HCT116 (cell line): ENCODE measurements around the gene SFXN5. TPM values are rescaled to one million over a fixed set of nuclear protein-coding genes. Genes with fewer than 3 reads are reported as not detected.

Experiments used
- ATAC-seq: fragments of 200-7000 bp; cut with Tn5 transposase; 2 replicates; pipeline ENCODE4 v1.9.1; 2020; ENCODE audit warnings: mild to moderate bottlenecking, moderate library complexity
- BruUV-seq: library from RNA; stranded (reverse); fragments of 400-500 nt; replicated peaks from 2 replicates; lab custom pipeline; 2021; lab: Mats Ljungman, UMichigan
- CTCF ChIA-PET: fragments of 300-600 bp; sonication (Branson Sonifier 250); formaldehyde crosslinking; loops from one replicate; lab custom pipeline; 2021; ENCODE audit warnings: antibody characterized with exemption; lab: Charles Lee
- POLR2A ChIA-PET: fragments of 300-600, 350-600 bp; sonication (Branson Sonifier 250); formaldehyde crosslinking; loops from one replicate; lab custom pipeline; 2021; ENCODE audit warnings: antibody characterized with exemption; lab: Charles Lee
- RAD21 ChIA-PET, 2 experiments: fragments of 300-600 bp; sonication (Branson Sonifier 250); formaldehyde crosslinking; loops; one replicate each; lab custom pipeline; 2023; ENCODE audit warnings: low total read pairs in 2 of 2; ENCODE audit not compliant: uncharacterized antibody in 2 of 2, unreplicated experiment in 2 of 2, low non-redundant PET in 1 of 2; lab: Charles Lee
- DNase-seq: peaks from one replicate; pipeline ENCODE4 v3.0.0-alpha.2; 2010; ENCODE audit warnings: low read depth, low spot score
- H2AFZ ChIP-seq: fragments of 200-600 bp; shearing (Covaris generic), sonication (generic); 2 replicates; pipeline ENCODE4 v1.6.1; 2017; ENCODE audit warnings: low read depth, mixed run types, mixed read lengths, antibody characterized with exemption, low read length; ENCODE audit not compliant: poor library complexity, severe bottlenecking
- H3K27ac ChIP-seq: 2 replicates; pipeline ENCODE4 v1.5.1; 2012; ENCODE audit warnings: low read depth, low read length
- H3K27me3 ChIP-seq: fragments of 200-600 bp; sonication (generic); 2 replicates; pipeline ENCODE4 v1.6.1; 2016; ENCODE audit warnings: mixed run types, low read length, mixed read lengths; ENCODE audit not compliant: insufficient read depth
- H3K36me3 ChIP-seq, 2 experiments: fragments of 200-500 bp in 1 of 2; fragments of 200-600 bp in 1 of 2; sonication (Bioruptor generic) in 1 of 2; sonication (generic) in 1 of 2; 2 replicates each; pipeline versions ENCODE4 v1.5.1 to v1.6.1; 2014 to 2016; ENCODE audit warnings: low read length in 2 of 2, inconsistent platforms in 1 of 2, mixed read lengths in 1 of 2, mixed run types in 1 of 2; ENCODE audit not compliant: insufficient read depth in 2 of 2, control insufficient read depth in 1 of 2
- H3K4me1 ChIP-seq, 2 experiments: fragments of 200-600 bp in 1 of 2; sonication (generic) in 1 of 2; 2 replicates each; pipeline versions ENCODE4 v1.5.1 to v1.6.1; 2012 to 2017; ENCODE audit warnings: low read length in 2 of 2, inconsistent platforms in 1 of 2, mild to moderate bottlenecking in 1 of 2, mixed read lengths in 1 of 2, mixed run types in 1 of 2, moderate library complexity in 1 of 2; ENCODE audit not compliant: insufficient read depth in 2 of 2, control insufficient read depth in 1 of 2
- H3K4me2 ChIP-seq: fragments of 200-600 bp; sonication (generic); 2 replicates; pipeline ENCODE4 v1.6.1; 2017; ENCODE audit warnings: mixed run types, low read length, mixed read lengths
- H3K4me3 ChIP-seq, 2 experiments: fragments of 200-600 bp in 1 of 2; sonication (generic) in 1 of 2; replicated peaks in 1 of 2; 2 replicates each; pipeline ENCODE4 v1.5.1; 2011 to 2016; ENCODE audit warnings: low read length in 2 of 2, control low read depth in 1 of 2, low read depth in 1 of 2, mild to moderate bottlenecking in 1 of 2, mixed read lengths in 1 of 2, mixed run types in 1 of 2
- H3K79me2 ChIP-seq: fragments of 200-600 bp; sonication (generic); 2 replicates; pipeline ENCODE4 v1.6.1; 2017; ENCODE audit warnings: mild to moderate bottlenecking, mixed run types, low read length, moderate library complexity, mixed read lengths; ENCODE audit not compliant: insufficient read depth
- H3K9ac ChIP-seq: fragments of 200-600 bp; sonication (generic); 2 replicates; pipeline ENCODE4 v1.6.1; 2016; ENCODE audit warnings: low read length, mixed read lengths
- H3K9me2 ChIP-seq: fragments of 200-600 bp; sonication (generic), shearing (Covaris generic); 2 replicates; pipeline ENCODE4 v1.6.1; 2017; ENCODE audit warnings: mixed run types, mild to moderate bottlenecking, moderate library complexity; ENCODE audit not compliant: insufficient read depth
- H3K9me3 ChIP-seq, 2 experiments: fragments of 200-500 bp in 1 of 2; fragments of 200-600 bp in 1 of 2; sonication (Bioruptor generic) in 1 of 2; sonication (generic) in 1 of 2; 2 replicates each; pipeline ENCODE4 v1.6.1; 2014 to 2017; ENCODE audit warnings: low read length in 2 of 2, mixed read lengths in 2 of 2, inconsistent platforms in 1 of 2, low read depth in 1 of 2, mild to moderate bottlenecking in 1 of 2, mixed run types in 1 of 2, moderate library complexity in 1 of 2; ENCODE audit not compliant: control insufficient read depth in 1 of 2, insufficient read depth in 1 of 2
- H4K20me1 ChIP-seq: fragments of 200-600 bp; sonication (generic), shearing (Covaris generic); 2 replicates; pipeline ENCODE4 v1.6.1; 2017; ENCODE audit warnings: mixed run types, mild to moderate bottlenecking, moderate library complexity; ENCODE audit not compliant: insufficient read depth
- EGR1 ChIP-seq: IDR thresholded peaks from 2 replicates; pipeline ENCODE4 v1.6.1; 2012; ENCODE audit warnings: low read depth
- ELF1 ChIP-seq: IDR thresholded peaks from 2 replicates; pipeline ENCODE4 v1.6.1; 2012; ENCODE audit warnings: low read depth, borderline replicate concordance
- EZH2phosphoT487 ChIP-seq: fragments of 200-600 bp; IDR thresholded peaks from 2 replicates; pipeline ENCODE4 v1.6.1; 2018; ENCODE audit warnings: antibody characterized with exemption, borderline replicate concordance
- POLR2AphosphoS5 ChIP-seq: IDR thresholded peaks from 2 replicates; pipeline ENCODE4 v1.6.1; 2011; ENCODE audit warnings: mild to moderate bottlenecking, low read depth, low read length, moderate library complexity
- SP1 ChIP-seq: IDR thresholded peaks from 2 replicates; pipeline ENCODE4 v1.6.1; 2012; ENCODE audit warnings: low read depth
- YY1 ChIP-seq: IDR thresholded peaks from 2 replicates; pipeline ENCODE4 v1.6.1; 2011; ENCODE audit warnings: low read length, low read depth, moderate library complexity, mild to moderate bottlenecking; ENCODE audit not compliant: insufficient replicate concordance; ENCODE audit errors: extremely low read depth
- ZFX ChIP-seq: fragments of 450-650 bp; IDR thresholded peaks from 2 replicates; pipeline ENCODE4 v1.6.1; 2017
- ZNF274 ChIP-seq: fragments of 200-500 bp; sonication (Bioruptor generic); IDR thresholded peaks from 2 replicates; pipeline ENCODE4 v1.6.1; 2014; ENCODE audit warnings: mild to moderate bottlenecking, low read depth, low read length, inconsistent platforms
- intact Hi-C: fragments of 100-400 bp; cut with micrococcal nuclease; formaldehyde crosslinking; loops from 2 replicates; pipeline ENCODE4 v1.10.0; 2022
- total RNA-seq: library from RNA; stranded (reverse); gene quantifications from one replicate; pipeline ENCODE4 v1.2.1, GENCODE V29; 2021; ENCODE audit not compliant: unreplicated experiment
- TF ChIP-seq, protein P1 (sequence below), 3 experiments: fragments of 200-600 bp in 1 of 3; sonication (generic) in 1 of 3; IDR thresholded peaks in 2 of 3; conservative IDR thresholded peaks in 1 of 3; 2 replicates each; pipeline ENCODE4 v1.5.1; 2012 to 2017; ENCODE audit warnings: low read depth in 2 of 3, low read length in 2 of 3, antibody characterized with exemption in 1 of 3, borderline replicate concordance in 1 of 3, control low read depth in 1 of 3, mild to moderate bottlenecking in 1 of 3, mixed read lengths in 1 of 3, mixed run types in 1 of 3, moderate library complexity in 1 of 3; ENCODE audit not compliant: insufficient read depth in 1 of 3

The SFXN5 gene
- total RNA-seq, 1 experiment from 2014 or later, result 10.0 TPM

GRCh38 chr2:73004889-73005596 lies 66.5 kb downstream of the SFXN5 start:
- Histone ChIP-seq H3K9me2 (no peaks in the 10 kb centered on the region), H4K20me1 (no peaks in the 10 kb centered on the region), H3K27ac (no peak overlapping the region), H3K4me2 (no peak overlapping the region), H3K9ac (no peak overlapping the region), H3K9me3 (no peaks in the 10 kb centered on the region), H3K36me3 (no peaks in the 10 kb centered on the region; a peak in 1 of 4 replicates), H3K4me3 (no peak overlapping the region), H3K4me1 (peaks cover 5 to 15% of the 10 kb centered on the region in 2 experiments), H3K27me3 (no peaks in the 10 kb centered on the region), H2AFZ (no peak overlapping the region), H3K79me2 (no peaks in the 10 kb centered on the region)
- intact Hi-C loops, result no loop called here
- ChIA-PET RAD21 (no interaction called here), POLR2A (no interaction called here), CTCF (interaction anchor here (1.0 kb wide), 1 partner anchor 152 kb away, joined by 3 read pairs; no protein-coding TSS in a partner anchor)
- no peak for TF ChIP-seq ELF1
- TF ChIP-seq, protein P1, sequence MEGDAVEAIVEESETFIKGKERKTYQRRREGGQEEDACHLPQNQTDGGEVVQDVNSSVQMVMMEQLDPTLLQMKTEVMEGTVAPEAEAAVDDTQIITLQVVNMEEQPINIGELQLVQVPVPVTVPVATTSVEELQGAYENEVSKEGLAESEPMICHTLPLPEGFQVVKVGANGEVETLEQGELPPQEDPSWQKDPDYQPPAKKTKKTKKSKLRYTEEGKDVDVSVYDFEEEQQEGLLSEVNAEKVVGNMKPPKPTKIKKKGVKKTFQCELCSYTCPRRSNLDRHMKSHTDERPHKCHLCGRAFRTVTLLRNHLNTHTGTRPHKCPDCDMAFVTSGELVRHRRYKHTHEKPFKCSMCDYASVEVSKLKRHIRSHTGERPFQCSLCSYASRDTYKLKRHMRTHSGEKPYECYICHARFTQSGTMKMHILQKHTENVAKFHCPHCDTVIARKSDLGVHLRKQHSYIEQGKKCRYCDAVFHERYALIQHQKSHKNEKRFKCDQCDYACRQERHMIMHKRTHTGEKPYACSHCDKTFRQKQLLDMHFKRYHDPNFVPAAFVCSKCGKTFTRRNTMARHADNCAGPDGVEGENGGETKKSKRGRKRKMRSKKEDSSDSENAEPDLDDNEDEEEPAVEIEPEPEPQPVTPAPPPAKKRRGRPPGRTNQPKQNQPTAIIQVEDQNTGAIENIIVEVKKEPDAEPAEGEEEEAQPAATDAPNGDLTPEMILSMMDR (IDR thresholded peaks at IDR 0.05 in 2 of 3, conservative IDR thresholded peaks at IDR 0.05 in 1 of 3; ENCODE audit: borderline replicate concordance in 1 of 3, insufficient read depth in 1 of 3, low read depth in 2 of 3, low read length in 2 of 3), result no peak
- no peak for TF ChIP-seq POLR2AphosphoS5
- TF ChIP-seq ZFX, result no peak
- TF ChIP-seq EZH2phosphoT487, result no peak
- TF ChIP-seq YY1, result no peak
- no peak for TF ChIP-seq ZNF274
- no peak for TF ChIP-seq SP1
- TF ChIP-seq EGR1, result no peak
- DNase-seq (no peak), ATAC-seq (no peak)
- no TSS peak for BruUV-seq
